Stimulated activated CD4-positive, alpha-beta T cell treated with anti-CD3 and anti-CD28 coated beads, Interleukin-15, amount 100 ng/mL, for 1 hour (primary cell): ENCODE measurements around the gene KLF15.

ENCODE experiments used
- DNase-seq, 2 donors: peaks; one replicate each; pipeline ENCODE4 v3.0.0-alpha.2; 2020; ENCODE audit warnings: low read depth in 1 of 2, low spot score in 1 of 2

KLF15 gene

GRCh38 chr3:126307591-126308393 is 49.4 kb downstream of the KLF15 start:
- DNase-seq, result no peak

GRCh38 chr3:126306888-126307482 is 50.2 kb downstream of the KLF15 start:
- DNase-seq, result no peak

- no peak for DNase-seq
Measured at GRCh38 chr3:126306397-126306796, 50.8 kb downstream of the KLF15 start.

GRCh38 chr3:126305427-126305826 is 51.8 kb downstream of the KLF15 start:
- DNase-seq, result no peak

GRCh38 chr3:126304704-126305103 is 52.5 kb downstream of the KLF15 start:
- no peak for DNase-seq

GRCh38 chr3:126304291-126304690 is 52.9 kb downstream of the KLF15 start:
- DNase-seq, result no peak

GRCh38 chr3:126303272-126303671 is 53.9 kb downstream of the KLF15 start:
- no peak for DNase-seq

GRCh38 chr3:126300761-126301481 is 56.3 kb downstream of the KLF15 start:
- no peak for DNase-seq

GRCh38 chr3:126300001-126300760 is 57.0 kb downstream of the KLF15 start:
- DNase-seq, result no peak

- no peak for DNase-seq
Measured at GRCh38 chr3:126295407-126295939, 61.7 kb downstream of the KLF15 start.

GRCh38 chr3:126294211-126294808 is 62.9 kb downstream of the KLF15 start:
- no peak for DNase-seq

GRCh38 chr3:126293370-126294082 is 63.7 kb downstream of the KLF15 start:
- DNase-seq, result no peak
